Hepatocyte (in vitro differentiated cells): Measurements from ENCODE around the gene DYNC1I1. TPM values are rescaled to one million over a fixed set of nuclear protein-coding genes. Genes with fewer than 3 reads are reported as not detected.

Experiments used
- DNase-seq: peaks from one replicate; pipeline ENCODE4 v3.0.0-alpha.2; 2016; ENCODE audit warnings: low spot score
- H2AFZ ChIP-seq: fragments of 200-600 bp; sonication (generic); 2 replicates; pipeline ENCODE4 v1.6.0; 2016; ENCODE audit warnings: antibody characterized with exemption, mild to moderate bottlenecking
- H3K27ac ChIP-seq: fragments of 200-600 bp; sonication (generic); 2 replicates; pipeline ENCODE4 v1.5.1; 2016; ENCODE audit warnings: mild to moderate bottlenecking
- H3K27me3 ChIP-seq: fragments of 200-600 bp; sonication (generic); 2 replicates; pipeline ENCODE4 v1.6.1; 2016
- H3K36me3 ChIP-seq: fragments of 200-600 bp; sonication (generic); replicated peaks from 2 replicates; pipeline ENCODE4 v1.5.1; 2016; ENCODE audit warnings: low read depth; ENCODE audit not compliant: insufficient read depth
- H3K4me1 ChIP-seq: fragments of 200-600 bp; sonication (generic); 2 replicates; pipeline ENCODE4 v1.5.1; 2016; ENCODE audit warnings: mild to moderate bottlenecking, moderate library complexity; ENCODE audit not compliant: insufficient read depth
- H3K4me2 ChIP-seq: fragments of 200-600 bp; sonication (generic); 2 replicates; pipeline ENCODE4 v1.6.0; 2016
- H3K4me3 ChIP-seq: fragments of 200-600 bp; sonication (generic); 2 replicates; pipeline ENCODE4 v1.5.1; 2016; ENCODE audit warnings: mild to moderate bottlenecking
- H3K79me2 ChIP-seq: fragments of 200-600 bp; sonication (generic); 2 replicates; pipeline ENCODE4 v1.6.0; 2017; ENCODE audit warnings: mild to moderate bottlenecking
- H3K9me2 ChIP-seq: fragments of 200-600 bp; sonication (generic); replicated peaks from 2 replicates; pipeline ENCODE4 v1.6.0; 2017; ENCODE audit warnings: mild to moderate bottlenecking; ENCODE audit not compliant: insufficient read depth
- H3K9me3 ChIP-seq: fragments of 200-600 bp; sonication (generic); 2 replicates; pipeline ENCODE4 v1.5.1; 2016; ENCODE audit warnings: low read depth, mild to moderate bottlenecking
- H4K20me1 ChIP-seq: fragments of 200-600 bp; sonication (generic); 2 replicates; pipeline ENCODE4 v1.6.0; 2016; ENCODE audit warnings: mild to moderate bottlenecking; ENCODE audit not compliant: insufficient read depth, poor library complexity, severe bottlenecking
- CTCF ChIP-seq: fragments of 200-600 bp; sonication (generic); IDR thresholded peaks from 2 replicates; pipeline ENCODE4 v1.5.1; 2016; ENCODE audit warnings: antibody characterized with exemption, mild to moderate bottlenecking; ENCODE audit not compliant: poor library complexity
- EZH2 ChIP-seq: fragments of 200-600 bp; sonication (generic); IDR thresholded peaks from 2 replicates; pipeline ENCODE4 v1.6.1; 2016; ENCODE audit warnings: antibody characterized with exemption, mild to moderate bottlenecking, borderline replicate concordance
- EZH2phosphoT487 ChIP-seq: fragments of 200-600 bp; sonication (generic); IDR thresholded peaks from one replicate; pipeline ENCODE4 v1.6.1; 2018; ENCODE audit warnings: antibody characterized with exemption, mild to moderate bottlenecking, low read depth, moderate library complexity; ENCODE audit not compliant: unreplicated experiment, severe bottlenecking
- WGBS: methylation state at CpG from one replicate; pipeline ENCODE4 v1.1.6; 2016; ENCODE audit warnings: low lambda C conversion rate; ENCODE audit errors: missing lambda C conversion rate; 5-methylcytosine and 5-hydroxymethylcytosine counted together
- polyA plus RNA-seq: library from polyadenylated mRNA; unstranded; fragments of >200 nt; fragmentation: Nextera tagmentation; extraction: Ambion mirVana; gene quantifications from 2 replicates; pipeline ENCODE4 v1.2.1, GENCODE V29; 2016
- total RNA-seq: library from RNA; depleted of rRNA; stranded (reverse); fragments of >200 nt; gene quantifications from 2 replicates; pipeline ENCODE4 v1.2.3, GENCODE V29; 2014

DYNC1I1 gene
- total and polyA plus RNA-seq, 2 experiments from 2014 or later: 2.5 to 3.7 TPM

GRCh38 chr7:96090756-96091155 lies 318.4 kb downstream of the DYNC1I1 start:
- Histone ChIP-seq H3K9me3 (no peaks in the 10 kb centered on the region), H3K36me3 (no peaks in the 10 kb centered on the region), H4K20me1 (no peaks in the 10 kb centered on the region), H3K79me2 (no peaks in the 10 kb centered on the region), H3K4me3 (no peak overlapping the region), H3K27me3 (no peaks in the 10 kb centered on the region), H2AFZ (no peak overlapping the region), H3K27ac (peak overlapping the region; percentile 53), H3K4me2 (peak overlapping the region; percentile 38), H3K4me1 (no peaks in the 10 kb centered on the region), H3K9me2 (no peaks in the 10 kb centered on the region)
- WGBS: 67% methylated on average over 6 of the region's 6 CpGs
- no peak for DNase-seq
- no peak for TF ChIP-seq EZH2
- TF ChIP-seq EZH2phosphoT487: no peak
- no peak for TF ChIP-seq CTCF

- Histone ChIP-seq H2AFZ (no peak overlapping the region), H3K79me2 (no peaks in the 10 kb centered on the region), H3K9me3 (no peaks in the 10 kb centered on the region), H3K27ac (peak overlapping the region; percentile 24), H4K20me1 (no peaks in the 10 kb centered on the region), H3K36me3 (no peaks in the 10 kb centered on the region), H3K4me2 (no peak overlapping the region), H3K9me2 (no peaks in the 10 kb centered on the region), H3K4me1 (no peaks in the 10 kb centered on the region), H3K27me3 (no peaks in the 10 kb centered on the region), H3K4me3 (no peak overlapping the region)
- 76% methylated on average over 1 of the region's 1 CpG for WGBS
- no peak for TF ChIP-seq CTCF
- no peak for TF ChIP-seq EZH2phosphoT487
- no peak for TF ChIP-seq EZH2
- peak; percentile 46 for DNase-seq
Measured at GRCh38 chr7:96093435-96093834, 321.1 kb downstream of the DYNC1I1 start.

- no peak overlapping the region for H2AFZ ChIP-seq
- no peaks in the 10 kb centered on the region for H3K4me1 ChIP-seq
- 57% methylated on average over 2 of the region's 2 CpGs for WGBS
- no peaks in the 10 kb centered on the region for H3K9me3 ChIP-seq
- no peaks in the 10 kb centered on the region for H3K9me2 ChIP-seq
- no peaks in the 10 kb centered on the region for H4K20me1 ChIP-seq
- no peaks in the 10 kb centered on the region for H3K27me3 ChIP-seq
- peak overlapping the region; percentile 47 for H3K27ac ChIP-seq
- no peak overlapping the region for H3K4me3 ChIP-seq
- H3K79me2 ChIP-seq: no peaks in the 10 kb centered on the region
- TF ChIP-seq EZH2phosphoT487: no peak
- no peak for TF ChIP-seq EZH2
- TF ChIP-seq CTCF: no peak
- H3K4me2 ChIP-seq: no peak overlapping the region
- no peak for DNase-seq
- H3K36me3 ChIP-seq: no peaks in the 10 kb centered on the region
Measured at GRCh38 chr7:96097835-96098234, 325.5 kb downstream of the DYNC1I1 start.

GRCh38 chr7:96100737-96101136 lies 328.4 kb downstream of the DYNC1I1 start:
- Histone ChIP-seq H3K27ac (no peak overlapping the region), H3K4me2 (no peak overlapping the region), H3K79me2 (no peaks in the 10 kb centered on the region), H3K27me3 (no peaks in the 10 kb centered on the region), H3K9me2 (no peaks in the 10 kb centered on the region), H4K20me1 (no peaks in the 10 kb centered on the region), H3K4me1 (no peaks in the 10 kb centered on the region), H2AFZ (no peak overlapping the region), H3K9me3 (no peaks in the 10 kb centered on the region), H3K36me3 (no peaks in the 10 kb centered on the region), H3K4me3 (no peak overlapping the region)
- no peak for DNase-seq
- WGBS: 81% methylated on average over 1 of the region's 1 CpG
- TF ChIP-seq EZH2phosphoT487 (no peak), EZH2 (no peak), CTCF (no peak)
